DOHH2 (cell line): ENCODE results near the gene LRPAP1.

Source experiments
- H3F3A ChIP-seq: fragments of 200-600 bp; sonication (generic), shearing (Covaris generic); 2 replicates; pipeline ENCODE4 v1.6.0; 2016; ENCODE audit warnings: antibody characterized with exemption, mild to moderate bottlenecking; ENCODE audit not compliant: control insufficient read depth, insufficient read depth
- H3K27ac ChIP-seq: fragments of 200-600 bp; sonication (generic); 2 replicates; pipeline ENCODE4 v1.5.1; 2014; ENCODE audit warnings: low read depth, mild to moderate bottlenecking, low read length, moderate library complexity
- H3K27me3 ChIP-seq: fragments of 200-600 bp; sonication (generic); 2 replicates; pipeline ENCODE4 v1.6.1; 2014; ENCODE audit warnings: mild to moderate bottlenecking, low read length, mixed read lengths; ENCODE audit not compliant: control insufficient read depth
- H3K36me3 ChIP-seq: fragments of 200-600 bp; sonication (generic); 2 replicates; pipeline ENCODE4 v1.6.1; 2014; ENCODE audit warnings: mild to moderate bottlenecking, low read length, moderate library complexity, mixed read lengths; ENCODE audit not compliant: control insufficient read depth
- H3K4me1 ChIP-seq: fragments of 200-600 bp; sonication (generic); 2 replicates; pipeline ENCODE4 v1.6.1; 2014; ENCODE audit warnings: mild to moderate bottlenecking, low read length, mixed read lengths; ENCODE audit not compliant: control insufficient read depth
- H3K4me2 ChIP-seq: fragments of 200-600 bp; sonication (generic); 2 replicates; pipeline ENCODE4 v1.6.0; 2014; ENCODE audit warnings: mild to moderate bottlenecking, low read length, moderate library complexity
- H3K4me3 ChIP-seq: fragments of 200-600 bp; sonication (generic); 2 replicates; pipeline ENCODE4 v1.5.1; 2014; ENCODE audit warnings: mild to moderate bottlenecking, low read length, mixed read lengths
- H3K79me2 ChIP-seq: fragments of 200-600 bp; sonication (generic); 2 replicates; pipeline ENCODE4 v1.6.1; 2014; ENCODE audit warnings: mild to moderate bottlenecking, low read length, mixed read lengths; ENCODE audit not compliant: control insufficient read depth
- H3K9me2 ChIP-seq: fragments of 200-600 bp; sonication (generic); replicated peaks from 2 replicates; pipeline ENCODE4 v1.6.1; 2014; ENCODE audit warnings: mild to moderate bottlenecking, low read length, mixed read lengths; ENCODE audit not compliant: control insufficient read depth
- H3K9me3 ChIP-seq: fragments of 200-600 bp; sonication (generic); 2 replicates; pipeline ENCODE4 v1.6.1; 2014; ENCODE audit warnings: antibody characterized with exemption, low read length, mixed read lengths; ENCODE audit not compliant: control insufficient read depth, insufficient read depth
- H4K20me1 ChIP-seq: fragments of 200-600 bp; sonication (generic); 2 replicates; pipeline ENCODE4 v1.6.0; 2014; ENCODE audit warnings: low read depth, mild to moderate bottlenecking, antibody characterized with exemption, low read length, moderate library complexity; ENCODE audit not compliant: control insufficient read depth, insufficient read depth
- CTCF ChIP-seq: fragments of 200-600 bp; sonication (generic); IDR thresholded peaks from one replicate; pipeline ENCODE4 v1.5.1; 2014; ENCODE audit warnings: antibody characterized with exemption, mild to moderate bottlenecking, low read depth, low read length; ENCODE audit not compliant: poor library complexity, severe bottlenecking
- EZH2phosphoT487 ChIP-seq: fragments of 200-600 bp; sonication (generic); IDR thresholded peaks from 2 replicates; pipeline ENCODE4 v1.6.1; 2017; ENCODE audit warnings: borderline replicate concordance, mild to moderate bottlenecking, antibody characterized with exemption, low read length, moderate library complexity, mixed read lengths

The LRPAP1 gene

GRCh38 chr4:3482707-3483106 lies 49.5 kb downstream of the LRPAP1 start:
- no peaks in the 10 kb centered on the region for H4K20me1 ChIP-seq
- peaks cover 35% of the 10 kb centered on the region for H3K4me1 ChIP-seq
- H3F3A ChIP-seq, result no peaks in the 10 kb centered on the region
- no peaks in the 10 kb centered on the region for H3K36me3 ChIP-seq
- peaks cover 53% of the 10 kb centered on the region for H3K27me3 ChIP-seq
- H3K9me2 ChIP-seq, result no peaks in the 10 kb centered on the region
- TF ChIP-seq CTCF, result no peak
- TF ChIP-seq EZH2phosphoT487, result no peak
- H3K79me2 ChIP-seq, result no peaks in the 10 kb centered on the region
- no peak overlapping the region for H3K4me2 ChIP-seq
- no peak overlapping the region for H3K27ac ChIP-seq
- H3K4me3 ChIP-seq, result no peak overlapping the region
- H3K9me3 ChIP-seq, result no peaks in the 10 kb centered on the region

GRCh38 chr4:3481783-3482393 lies 50.3 kb downstream of the LRPAP1 start:
- Histone ChIP-seq H3K27ac (no peak overlapping the region), H3K9me3 (no peaks in the 10 kb centered on the region), H3F3A (no peaks in the 10 kb centered on the region), H3K36me3 (no peaks in the 10 kb centered on the region), H3K4me2 (no peak overlapping the region), H3K4me1 (peaks cover 32% of the 10 kb centered on the region), H3K9me2 (no peaks in the 10 kb centered on the region), H3K4me3 (no peak overlapping the region), H3K27me3 (peaks cover 53% of the 10 kb centered on the region), H4K20me1 (no peaks in the 10 kb centered on the region), H3K79me2 (no peaks in the 10 kb centered on the region)
- TF ChIP-seq EZH2phosphoT487 (no peak), CTCF (no peak)

- H3K4me2 ChIP-seq, result no peak overlapping the region
Observed at GRCh38 chr4:3481113-3481531, 51.1 kb downstream of the LRPAP1 start.

More at GRCh38 chr4:3481113-3481531, 51.1 kb downstream of the LRPAP1 start:
- H3K9me3 ChIP-seq, result no peaks in the 10 kb centered on the region
- H3K4me3 ChIP-seq, result no peak overlapping the region
- no peaks in the 10 kb centered on the region for H3K9me2 ChIP-seq
- no peaks in the 10 kb centered on the region for H3F3A ChIP-seq
- peaks cover 24% of the 10 kb centered on the region for H3K4me1 ChIP-seq
- no peaks in the 10 kb centered on the region for H3K79me2 ChIP-seq
- no peaks in the 10 kb centered on the region for H4K20me1 ChIP-seq
- H3K36me3 ChIP-seq, result no peaks in the 10 kb centered on the region
- TF ChIP-seq EZH2phosphoT487 (no peak), CTCF (no peak)
- no peak overlapping the region for H3K27ac ChIP-seq
- peaks cover 45% of the 10 kb centered on the region for H3K27me3 ChIP-seq
